ENCODE measurements around the gene TNIP2. TPM values are rescaled to one million over a fixed set of nuclear protein-coding genes. Genes with fewer than 3 reads are reported as not detected.
A peak's percentile ranks its signal among the peaks of the same experiment; 100 is the strongest.
"Not testable (repeated sequence)": the region's sequence is repeated elsewhere in the genome, so short reads cannot be mapped to it uniquely, and the experiment has no call there.

TNIP2 gene
- total RNA-seq, 2 experiments from 2014 or later, result 26.2 to 32.1 TPM

GRCh38 chr4:2742081-2742822, 13.9 kb downstream of the TNIP2 start:
- POLR2A ChIA-PET, result no interaction called here

GRCh38 chr4:2741626-2742025, 14.5 kb downstream of the TNIP2 start:
- no peaks in the 10 kb centered on the region for H4K20me1 ChIP-seq (ENCODE audit: insufficient read depth, low read length)
- H3K4me1 ChIP-seq (ENCODE audit: insufficient read depth, low read length, poor library complexity, severe bottlenecking), result peaks cover 12% of the 10 kb centered on the region
- ChIA-PET CTCF (ENCODE audit: unreplicated experiment) (no interaction called here), POLR2A (no interaction called here)
- no peaks in the 10 kb centered on the region for H3K79me2 ChIP-seq (ENCODE audit: insufficient read depth, low read depth, low read length)
- H3K9me2 ChIP-seq (ENCODE audit: insufficient read depth, low read length), result no peaks in the 10 kb centered on the region
- intact Hi-C loops (cut with micrococcal nuclease; ENCODE audit: unreplicated experiment), result no loop called here
- TSS peak; percentile 60 for BruUV-seq (replicated peaks)
- H3K4me2 ChIP-seq (ENCODE audit: low read length), result no peak overlapping the region
- no peak overlapping the region for H2AFZ ChIP-seq (ENCODE audit: low read length)
- peaks cover 50% of the 10 kb centered on the region for H3K36me3 ChIP-seq (ENCODE audit: insufficient read depth, low read length)
- TF ChIP-seq EZH2phosphoT487 (IDR thresholded peaks at IDR 0.05; ENCODE audit: borderline replicate concordance, low read depth, low read length) (no peak), CTCF (conservative IDR thresholded peaks at IDR 0.05; ENCODE audit: low read length) (no peak)
- no peak overlapping the region for H3K27ac ChIP-seq (ENCODE audit: low read depth, low read length, poor library complexity, severe bottlenecking)
- no peaks in the 10 kb centered on the region for H3K9me3 ChIP-seq (ENCODE audit: low read length)
- H3K4me3 ChIP-seq (ENCODE audit: low read depth, low read length, poor library complexity, severe bottlenecking), result no peak overlapping the region
- DNase-seq (ENCODE audit: low spot score), result no peak

More at GRCh38 chr4:2742081-2742822, 13.9 kb downstream of the TNIP2 start:
- Histone ChIP-seq H4K20me1 (ENCODE audit: insufficient read depth, low read length) (no peaks in the 10 kb centered on the region), H3K9me2 (ENCODE audit: insufficient read depth, low read length) (no peaks in the 10 kb centered on the region), H3K4me2 (ENCODE audit: low read length) (no peak overlapping the region), H3K4me3 (ENCODE audit: low read depth, low read length, poor library complexity, severe bottlenecking) (no peak overlapping the region), H3K9me3 (ENCODE audit: low read length) (no peaks in the 10 kb centered on the region), H3K27ac (ENCODE audit: low read depth, low read length, poor library complexity, severe bottlenecking) (no peak overlapping the region), H3K36me3 (ENCODE audit: insufficient read depth, low read length) (peaks cover 56% of the 10 kb centered on the region), H2AFZ (ENCODE audit: low read length) (no peak overlapping the region), H3K4me1 (ENCODE audit: insufficient read depth, low read length, poor library complexity, severe bottlenecking) (peaks cover 19% of the 10 kb centered on the region), H3K79me2 (ENCODE audit: insufficient read depth, low read depth, low read length) (no peaks in the 10 kb centered on the region)
- CTCF ChIA-PET (ENCODE audit: unreplicated experiment), result no interaction called here
- TF ChIP-seq EZH2phosphoT487 (IDR thresholded peaks at IDR 0.05; ENCODE audit: borderline replicate concordance, low read depth, low read length) (no peak), CTCF (conservative IDR thresholded peaks at IDR 0.05; ENCODE audit: low read length) (no peak)
- no TSS peak for BruUV-seq (replicated peaks)
- intact Hi-C loops (cut with micrococcal nuclease; ENCODE audit: unreplicated experiment), result no loop called here
- DNase-seq (ENCODE audit: low spot score), result no peak

GRCh38 chr4:2738296-2738695, 17.8 kb downstream of the TNIP2 start:
- H3K79me2 ChIP-seq (ENCODE audit: insufficient read depth, low read depth, low read length); BruUV-seq (replicated peaks); H3K9me2 ChIP-seq (ENCODE audit: insufficient read depth, low read length); H3K4me1 ChIP-seq (ENCODE audit: insufficient read depth, low read length, poor library complexity, severe bottlenecking); DNase-seq (ENCODE audit: low spot score); H3K4me3 ChIP-seq (ENCODE audit: low read depth, low read length, poor library complexity, severe bottlenecking); intact Hi-C loops (cut with micrococcal nuclease; ENCODE audit: unreplicated experiment); H2AFZ ChIP-seq (ENCODE audit: low read length); H4K20me1 ChIP-seq (ENCODE audit: insufficient read depth, low read length); CTCF ChIA-PET (ENCODE audit: unreplicated experiment); POLR2A ChIA-PET; H3K9me3 ChIP-seq (ENCODE audit: low read length); H3K4me2 ChIP-seq (ENCODE audit: low read length); H3K27ac ChIP-seq (ENCODE audit: low read depth, low read length, poor library complexity, severe bottlenecking): not testable (repeated sequence)
- H3K36me3 ChIP-seq (ENCODE audit: insufficient read depth, low read length), result peaks cover 25% of the 10 kb centered on the region
